GM18909 (cell line): Measurements from ENCODE around the gene MBOAT2.
"Not testable (repeated sequence)": the region's sequence is repeated elsewhere in the genome, so short reads cannot be mapped to it uniquely, and the experiment has no call there.

Experiments used
- ATAC-seq: cut with Tn5 transposase; IDR thresholded peaks from one replicate; pipeline ENCODE4 v1.9.1; 2021; ENCODE audit warnings: mild to moderate bottlenecking; ENCODE audit not compliant: unreplicated experiment, poor library complexity

MBOAT2 gene

GRCh38 chr2:8994386-8994785 lies 9.1 kb downstream of the MBOAT2 start:
- ATAC-seq, result no peak

GRCh38 chr2:8993902-8994278 lies 9.6 kb downstream of the MBOAT2 start:
- no peak for ATAC-seq

DNA sequence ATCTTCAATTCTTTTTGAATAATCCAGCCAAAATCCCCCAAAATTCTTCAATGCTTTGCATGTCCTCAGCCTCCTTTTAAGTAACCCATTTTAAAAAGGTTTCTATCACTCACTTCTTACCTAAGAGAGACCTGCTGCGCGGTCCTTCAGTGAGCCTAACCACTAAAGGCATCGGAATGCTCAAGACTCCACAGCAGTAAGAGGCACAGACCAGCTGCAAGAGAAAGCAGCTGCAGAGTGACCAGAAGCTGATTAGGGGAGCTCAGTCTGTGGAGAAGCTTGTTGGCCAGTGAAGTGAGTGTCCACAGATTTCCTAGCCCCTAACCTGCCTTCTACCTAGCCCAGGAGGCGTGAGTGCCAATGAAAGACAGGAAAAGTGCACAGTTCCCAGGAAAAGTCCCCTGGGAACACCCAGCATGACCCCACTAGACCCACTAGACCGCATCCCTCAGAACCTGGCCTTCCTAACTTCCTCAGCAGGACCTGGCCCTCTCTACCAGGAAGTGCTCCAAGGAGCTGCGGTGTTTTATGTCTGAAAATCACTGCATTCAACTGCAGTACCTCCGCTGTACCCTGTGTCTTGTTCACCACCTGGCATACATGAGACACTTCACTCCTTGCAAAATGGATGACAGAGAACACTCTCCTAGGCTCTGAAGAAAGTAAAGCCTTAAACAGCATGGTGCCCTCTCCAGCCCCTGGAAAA lies 10.1 kb downstream of the MBOAT2 start:
- ATAC-seq, result no peak

- no peak for ATAC-seq
These were observed 10.8 kb downstream of the MBOAT2 start for GRCh38 chr2:8992643-8993042.

DNA sequence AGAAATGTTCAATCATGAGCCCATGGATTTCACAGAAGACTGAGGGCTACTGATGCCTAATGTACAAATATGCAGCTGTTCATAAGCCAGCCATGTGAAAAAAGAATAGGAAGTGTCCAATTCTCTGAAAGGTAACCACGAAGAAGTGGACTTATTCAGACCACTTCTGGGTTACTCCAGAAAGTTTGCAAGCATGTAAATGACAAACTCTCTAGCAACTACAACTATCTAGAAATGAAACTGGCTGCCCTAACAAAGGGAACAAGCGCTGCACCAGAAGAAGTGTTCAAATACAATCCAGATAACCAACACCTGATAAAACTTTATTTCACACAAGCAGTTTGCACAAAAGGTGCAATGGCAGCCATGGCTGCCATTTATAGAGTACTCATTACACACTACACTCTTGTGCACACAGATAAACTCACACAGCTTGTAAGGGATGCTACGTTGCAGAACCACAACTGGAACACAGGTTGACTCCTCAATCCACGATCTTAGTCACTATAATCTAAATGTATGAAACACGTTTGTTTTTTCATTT lies 13.9 kb downstream of the MBOAT2 start:
- ATAC-seq, result no peak

GRCh38 chr2:8987410-8987809 lies 16.1 kb downstream of the MBOAT2 start:
- no peak for ATAC-seq

DNA sequence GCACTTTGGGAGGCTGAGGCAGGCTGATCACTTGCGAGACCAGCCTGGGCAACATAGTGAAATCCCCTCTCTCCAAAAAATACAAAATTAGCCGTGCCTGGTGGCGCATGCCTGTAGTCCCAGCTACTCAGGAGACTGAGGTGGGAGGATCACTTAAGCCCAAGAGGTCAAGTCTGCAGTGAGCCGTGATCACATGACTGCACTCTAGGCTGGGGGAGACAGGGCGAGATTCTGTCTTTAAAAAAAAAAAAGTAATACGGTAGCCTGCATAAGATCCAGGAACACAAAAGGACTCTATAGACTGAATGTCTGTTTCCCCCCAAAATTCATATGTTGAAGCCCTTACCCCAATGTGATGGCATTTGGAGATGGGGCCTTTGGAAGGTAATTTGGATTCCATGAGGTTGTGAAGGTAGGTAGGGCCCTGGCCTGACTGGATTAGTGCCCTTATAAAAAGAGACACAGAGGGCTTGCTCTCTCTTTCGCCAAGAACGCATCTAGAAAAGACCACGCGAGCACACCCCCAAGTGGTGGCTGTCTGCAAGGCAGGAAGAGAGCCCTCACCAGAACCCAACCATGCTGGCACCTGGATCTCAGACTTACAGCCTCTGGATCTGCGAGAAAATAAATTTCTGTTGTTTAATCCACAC lies 17.0 kb downstream of the MBOAT2 start:
- no peak for ATAC-seq

DNA sequence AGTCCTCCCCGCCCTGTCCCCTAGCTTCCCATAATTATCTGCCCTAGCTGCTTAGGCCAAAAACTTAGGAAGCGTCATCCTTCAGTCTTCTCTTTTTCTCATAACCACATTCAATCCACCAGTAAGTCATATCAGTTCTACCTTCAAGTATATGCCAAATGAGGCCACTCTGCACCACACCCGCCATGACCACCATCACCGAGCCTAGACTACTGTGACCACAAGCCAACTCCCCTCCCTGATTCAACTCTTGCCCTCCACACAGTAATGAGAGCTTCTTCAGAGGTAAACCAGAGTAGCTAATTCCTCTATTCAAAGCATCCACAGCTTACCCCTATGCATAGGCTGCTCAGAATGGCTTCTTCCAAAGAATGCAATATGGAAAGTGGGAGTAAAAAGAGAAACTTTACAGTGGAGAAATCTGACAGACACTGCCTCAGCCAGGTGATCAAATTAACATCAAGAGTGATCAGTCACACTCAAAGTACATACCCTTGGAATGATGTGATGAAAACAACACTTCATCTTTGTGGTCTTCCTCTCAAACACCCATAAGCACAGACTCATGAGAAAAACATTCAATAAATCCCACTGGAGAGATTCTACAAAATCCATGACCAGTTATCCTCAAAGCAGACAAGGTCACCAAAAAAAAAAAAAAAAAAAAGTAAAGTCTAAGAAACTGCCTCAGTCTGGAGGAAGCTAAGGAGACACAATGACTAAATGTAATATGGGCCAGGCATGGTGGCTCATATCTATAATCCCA lies 17.7 kb downstream of the MBOAT2 start:
- no peak for ATAC-seq

DNA sequence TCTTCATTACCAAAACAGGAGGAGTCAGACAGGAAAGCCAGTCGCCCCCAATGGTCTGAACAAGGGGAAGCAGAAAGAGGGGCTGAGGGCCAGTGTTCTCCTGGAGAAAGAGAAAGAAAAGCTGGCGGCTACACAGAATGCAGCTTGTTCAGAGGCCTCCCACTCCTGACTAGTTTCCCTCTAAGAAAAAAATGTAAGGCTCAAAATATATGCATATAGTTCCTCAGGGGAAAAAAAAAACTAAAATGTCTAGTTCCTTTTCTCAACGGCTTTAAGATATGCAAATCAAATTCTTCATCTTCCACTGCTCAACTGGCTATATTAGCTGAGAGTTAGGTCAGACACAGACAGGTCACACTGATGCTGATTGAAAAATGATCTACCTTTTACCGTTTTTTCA lies 18.6 kb downstream of the MBOAT2 start:
- ATAC-seq, result no peak

DNA sequence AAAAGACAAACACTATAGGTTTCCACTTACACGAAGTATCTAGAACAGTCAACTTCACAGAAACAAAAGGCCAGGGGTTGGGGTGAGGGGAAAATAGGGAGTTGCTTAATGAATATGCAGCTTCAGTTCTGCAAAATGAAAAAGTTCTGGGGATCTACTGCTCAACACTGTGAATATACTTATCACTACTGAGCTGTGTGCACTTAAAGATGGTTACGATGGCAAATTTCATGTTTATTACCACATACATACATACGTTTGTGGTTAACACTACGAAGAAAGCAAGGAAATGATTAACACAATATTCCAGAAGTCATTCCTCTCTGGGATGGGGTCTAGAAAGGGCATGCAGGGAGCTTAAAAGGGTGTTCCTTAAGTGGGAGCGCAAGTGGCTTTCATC lies 19.3 kb downstream of the MBOAT2 start:
- ATAC-seq, result no peak

GRCh38 chr2:8983571-8983970 lies 19.9 kb downstream of the MBOAT2 start:
- ATAC-seq, result no peak

DNA sequence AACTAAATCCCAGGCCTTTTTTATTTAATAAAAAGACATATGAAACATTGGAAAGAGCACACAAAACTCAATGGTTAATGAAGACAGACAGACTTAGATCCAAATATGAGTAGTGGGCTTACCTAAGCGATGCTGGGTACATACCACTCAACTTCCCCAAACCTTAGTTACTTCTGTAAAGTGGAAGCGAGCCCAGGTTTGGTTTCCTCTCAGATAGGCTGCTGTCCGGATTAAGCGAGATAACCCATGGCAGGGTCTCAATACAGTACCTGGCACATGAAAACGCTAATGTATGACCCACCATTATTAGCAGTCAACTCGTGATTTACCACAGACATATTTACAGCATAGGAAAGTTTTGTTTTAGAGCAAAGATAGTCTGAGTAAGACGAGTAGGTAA lies 21.6 kb downstream of the MBOAT2 start:
- ATAC-seq, result no peak

- ATAC-seq, result no peak
These were observed 23.4 kb downstream of the MBOAT2 start for GRCh38 chr2:8980096-8980495.

GRCh38 chr2:8977758-8978157 lies 25.7 kb downstream of the MBOAT2 start:
- ATAC-seq, result no peak

DNA sequence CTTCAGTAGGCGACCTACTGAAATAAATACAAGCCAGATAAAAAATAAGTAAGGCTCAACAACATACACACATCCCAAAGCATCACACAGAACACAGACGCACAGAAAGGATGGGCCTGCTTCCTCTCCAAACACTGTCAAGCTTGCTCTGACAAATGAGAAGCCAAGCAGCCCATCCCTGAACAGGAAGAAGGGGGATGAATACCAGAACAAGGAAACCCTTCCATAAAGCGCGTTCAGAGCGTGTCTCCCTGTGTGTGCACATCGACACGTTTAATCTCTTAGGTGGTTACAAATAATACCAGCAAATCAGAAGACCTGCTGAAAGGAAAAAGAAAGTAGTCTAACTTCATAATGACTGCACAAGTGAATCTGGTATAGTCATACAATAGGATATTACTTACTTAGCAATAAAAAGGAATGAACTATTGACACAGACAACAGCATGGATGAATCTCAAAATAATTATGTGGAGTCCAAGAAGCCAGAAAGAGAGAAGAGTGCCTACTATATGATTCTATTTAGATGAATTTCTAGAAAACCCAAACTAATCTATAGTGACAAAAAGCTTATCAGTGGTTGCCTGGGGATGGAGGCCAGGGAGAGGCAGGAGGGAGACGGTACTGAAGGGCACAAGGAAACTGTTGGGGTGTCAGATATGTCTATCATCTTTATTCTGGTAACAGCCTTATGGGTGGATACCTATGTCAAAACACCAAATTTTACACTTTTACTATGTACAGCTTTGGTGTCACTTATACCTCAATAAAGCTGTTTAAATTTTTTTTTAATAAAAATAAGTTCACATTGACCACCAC lies 26.8 kb downstream of the MBOAT2 start:
- ATAC-seq, result no peak

DNA sequence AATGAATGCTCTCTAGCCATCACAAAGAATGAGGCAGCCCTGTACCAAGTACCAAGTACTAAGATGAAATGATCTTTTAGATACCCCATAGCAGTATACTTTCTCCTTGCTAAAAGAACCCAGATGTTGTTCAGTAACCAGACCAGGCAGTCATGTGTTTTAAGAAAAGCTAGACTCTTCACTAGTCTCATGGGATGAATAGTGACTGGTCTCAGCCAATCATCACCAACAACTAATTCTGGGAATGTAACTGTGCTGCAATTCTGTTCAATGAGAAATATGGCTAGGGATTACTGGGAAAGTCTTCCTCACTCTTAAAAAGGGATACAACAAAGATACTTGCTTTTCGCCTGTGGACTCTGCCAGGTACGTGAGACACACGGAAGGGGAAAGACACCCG lies 29.5 kb downstream of the MBOAT2 start:
- ATAC-seq, result no peak

GRCh38 chr2:8973017-8973416 lies 30.5 kb downstream of the MBOAT2 start:
- ATAC-seq, result not testable (repeated sequence)

GRCh38 chr2:8972535-8972934 lies 30.9 kb downstream of the MBOAT2 start:
- ATAC-seq, result not testable (repeated sequence)

DNA sequence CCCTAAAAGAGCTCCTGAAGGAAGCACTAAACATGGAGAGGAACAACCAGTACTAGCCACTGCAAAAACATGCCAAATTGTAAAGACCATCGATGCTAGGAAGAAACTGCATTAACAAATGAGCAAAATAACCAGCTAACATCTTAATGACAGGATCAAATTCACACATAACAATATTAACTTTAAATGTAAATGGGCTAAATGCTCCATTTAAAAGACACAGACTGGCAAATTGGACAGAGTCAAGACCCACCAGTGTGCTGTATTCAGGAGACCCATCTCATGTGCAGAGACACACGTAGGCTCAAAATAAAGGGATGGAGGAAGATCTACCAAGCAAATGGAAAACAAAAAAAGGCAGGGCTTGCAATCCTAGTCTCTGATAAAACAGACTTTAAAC lies 34.1 kb downstream of the MBOAT2 start:
- ATAC-seq, result not testable (repeated sequence)

DNA sequence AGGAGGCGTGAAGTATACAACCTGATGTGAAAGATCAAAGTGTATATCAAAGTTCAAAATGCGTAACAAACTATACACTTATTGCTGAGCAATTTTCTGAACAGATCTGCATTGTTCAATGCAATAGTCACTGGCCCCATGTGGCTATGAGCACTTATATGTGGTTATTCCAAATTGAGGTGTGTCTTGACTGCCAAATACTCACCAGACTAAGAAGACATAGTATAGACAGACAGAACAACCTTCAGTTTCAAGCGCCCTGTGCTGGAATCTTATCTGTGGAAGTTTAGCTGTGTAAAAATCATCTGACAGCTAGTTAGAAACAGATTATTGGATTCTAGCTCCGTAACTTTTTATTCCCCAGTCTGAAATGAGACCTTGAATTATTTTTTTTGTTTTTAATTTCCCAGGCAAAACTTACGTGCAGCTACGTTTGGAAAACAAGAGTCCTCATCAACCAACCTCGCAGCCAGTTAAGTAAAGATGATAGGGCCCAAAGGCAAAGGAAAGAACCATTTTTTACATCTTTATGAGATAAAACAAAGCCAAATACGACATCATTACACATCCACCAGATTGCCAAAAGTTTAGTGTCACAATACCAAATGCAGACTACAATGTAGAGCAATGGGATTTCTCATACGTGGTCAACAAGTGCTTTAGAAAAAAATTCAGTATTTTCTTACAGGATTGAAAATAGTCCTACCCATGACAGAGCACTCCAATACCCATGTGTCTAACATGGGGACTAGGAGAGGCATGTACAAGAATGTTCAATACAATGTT lies 37.2 kb downstream of the MBOAT2 start:
- no peak for ATAC-seq
